Measurements from ENCODE around the gene ZNF407. TPM values are rescaled to one million over a fixed set of nuclear protein-coding genes. Genes with fewer than 3 reads are reported as not detected.

The ZNF407 gene
- total and polyA plus RNA-seq, 3 donors from 2014 or later: 10.9 to 35.9 (median 30.8) TPM

DNA sequence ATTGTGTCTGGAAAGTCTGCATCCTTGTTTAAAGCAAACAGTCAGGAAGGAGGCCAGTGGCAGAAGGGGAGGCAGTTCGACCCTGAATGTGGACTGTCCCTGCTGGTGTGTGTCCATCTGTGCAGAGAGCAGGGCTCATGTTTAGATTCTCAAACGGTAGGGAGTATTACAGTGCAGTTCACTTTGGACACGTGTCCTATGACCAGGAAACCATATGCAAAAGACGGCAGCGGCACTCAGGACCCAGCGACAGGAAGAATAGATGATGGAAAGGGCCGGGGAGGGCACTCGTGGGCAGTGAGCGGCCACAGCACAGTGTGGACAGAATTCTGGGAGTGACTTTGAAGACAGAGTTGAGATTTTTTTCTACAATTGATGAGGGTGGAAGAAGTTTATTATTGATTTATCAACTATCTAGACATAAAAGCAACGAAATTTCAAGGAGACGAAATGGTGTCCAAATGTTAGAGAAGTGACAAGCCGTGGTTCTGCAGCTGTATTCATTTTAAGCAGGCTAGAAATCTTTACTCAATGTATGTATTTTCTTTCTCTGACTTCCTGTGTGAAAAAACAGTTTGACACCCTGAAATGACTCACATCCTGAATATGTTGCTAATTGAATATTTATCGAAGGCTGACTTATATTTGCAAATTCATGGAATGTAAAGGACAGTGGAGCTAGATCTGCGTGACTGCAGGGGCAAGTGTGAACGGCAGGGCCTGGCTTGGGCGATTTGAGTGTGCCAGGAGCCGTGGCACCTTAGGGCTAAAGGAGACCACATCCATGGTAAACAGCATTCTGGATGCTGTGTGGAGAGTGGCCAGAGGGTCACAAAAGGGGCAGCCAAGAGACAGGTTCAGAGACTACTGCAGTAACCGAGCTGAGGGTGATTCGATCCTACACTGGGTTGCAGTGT, 397.1 kb downstream of the ZNF407 start:
- WGBS, 2 donors: 87 to 88% methylated on average over 19 of the region's 19 CpGs
- no peak for TF ChIP-seq POLR2A (IDR thresholded peaks at IDR 0.05)
- TF ChIP-seq, protein P1, sequence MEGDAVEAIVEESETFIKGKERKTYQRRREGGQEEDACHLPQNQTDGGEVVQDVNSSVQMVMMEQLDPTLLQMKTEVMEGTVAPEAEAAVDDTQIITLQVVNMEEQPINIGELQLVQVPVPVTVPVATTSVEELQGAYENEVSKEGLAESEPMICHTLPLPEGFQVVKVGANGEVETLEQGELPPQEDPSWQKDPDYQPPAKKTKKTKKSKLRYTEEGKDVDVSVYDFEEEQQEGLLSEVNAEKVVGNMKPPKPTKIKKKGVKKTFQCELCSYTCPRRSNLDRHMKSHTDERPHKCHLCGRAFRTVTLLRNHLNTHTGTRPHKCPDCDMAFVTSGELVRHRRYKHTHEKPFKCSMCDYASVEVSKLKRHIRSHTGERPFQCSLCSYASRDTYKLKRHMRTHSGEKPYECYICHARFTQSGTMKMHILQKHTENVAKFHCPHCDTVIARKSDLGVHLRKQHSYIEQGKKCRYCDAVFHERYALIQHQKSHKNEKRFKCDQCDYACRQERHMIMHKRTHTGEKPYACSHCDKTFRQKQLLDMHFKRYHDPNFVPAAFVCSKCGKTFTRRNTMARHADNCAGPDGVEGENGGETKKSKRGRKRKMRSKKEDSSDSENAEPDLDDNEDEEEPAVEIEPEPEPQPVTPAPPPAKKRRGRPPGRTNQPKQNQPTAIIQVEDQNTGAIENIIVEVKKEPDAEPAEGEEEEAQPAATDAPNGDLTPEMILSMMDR (IDR thresholded peaks at IDR 0.05): no peak

DNA sequence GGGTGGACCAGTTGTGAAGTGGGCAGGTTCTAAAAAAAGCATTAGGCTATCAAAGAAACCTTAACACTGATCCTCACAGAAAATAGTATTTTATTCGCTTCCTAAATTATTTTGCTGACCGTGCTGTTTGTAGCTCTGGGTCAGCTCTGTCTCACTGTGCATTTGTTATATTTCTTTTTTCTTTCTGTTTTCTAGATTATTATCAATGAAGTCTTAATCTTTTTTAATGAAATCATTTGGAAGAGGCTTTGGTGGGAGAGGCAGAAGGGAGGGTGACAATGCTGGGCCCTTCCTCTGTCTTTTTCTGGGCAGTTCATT, 397.7 kb downstream of the ZNF407 start:
- H3K27ac ChIP-seq: no peak overlapping the region
- no peak for DNase-seq
- intact Hi-C loops (cut with DNase I; ENCODE audit: low total_unique reads): no loop called here
- TF ChIP-seq POLR2A (IDR thresholded peaks at IDR 0.05): no peak
- TF ChIP-seq, protein P1 (IDR thresholded peaks at IDR 0.05): no peak
- no peaks in the 10 kb centered on the region for H3K9me3 ChIP-seq
- H3K36me3 ChIP-seq (ENCODE audit: low read depth, missing control alignments): no peaks in the 10 kb centered on the region
- 88 to 95% methylated on average over 2 of the region's 2 CpGs for WGBS, 2 donors
- H3K4me3 ChIP-seq: no peak overlapping the region
- H3K4me1 ChIP-seq: no peaks in the 10 kb centered on the region
- H3K27me3 ChIP-seq: no peaks in the 10 kb centered on the region

More for the DNA sequence above, 397.1 kb downstream of the ZNF407 start:
- Histone ChIP-seq H3K4me1 (no peaks in the 10 kb centered on the region), H3K4me3 (no peak overlapping the region), H3K36me3 (ENCODE audit: low read depth, missing control alignments) (no peaks in the 10 kb centered on the region), H3K9me3 (no peaks in the 10 kb centered on the region), H3K27me3 (no peaks in the 10 kb centered on the region), H3K27ac (no peak overlapping the region)
- intact Hi-C loops (cut with DNase I; ENCODE audit: low total_unique reads): no loop called here
- DNase-seq: no peak

DNA sequence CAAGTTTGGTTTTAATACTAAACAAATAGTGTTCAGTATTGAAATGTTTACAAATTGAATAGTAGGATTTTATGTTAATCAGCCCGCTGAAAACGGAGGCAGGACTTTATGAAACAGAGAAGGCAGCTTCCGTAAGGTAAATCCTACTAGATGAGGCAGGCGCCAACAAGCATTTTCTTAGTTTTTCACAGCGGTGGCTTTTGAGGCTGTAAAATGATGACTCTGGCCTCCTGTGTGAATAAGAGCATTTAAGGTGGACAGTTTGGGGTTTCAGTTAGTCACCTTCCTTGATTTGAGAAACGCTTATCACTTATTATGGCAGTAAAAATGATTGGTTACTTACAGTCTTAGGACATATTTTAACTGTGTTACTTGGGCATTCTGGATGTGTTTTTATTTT, 398.4 kb downstream of the ZNF407 start:
- H3K4me1 ChIP-seq: no peaks in the 10 kb centered on the region
- intact Hi-C loops (cut with DNase I; ENCODE audit: low total_unique reads): no loop called here
- H3K27ac ChIP-seq: no peak overlapping the region
- DNase-seq: no peak
- TF ChIP-seq POLR2A (IDR thresholded peaks at IDR 0.05): no peak
- TF ChIP-seq, protein P1 (IDR thresholded peaks at IDR 0.05): no peak
- H3K36me3 ChIP-seq (ENCODE audit: low read depth, missing control alignments): no peaks in the 10 kb centered on the region
- 92 to 94% methylated on average over 6 of the region's 6 CpGs for WGBS, 2 donors
- no peaks in the 10 kb centered on the region for H3K9me3 ChIP-seq
- H3K27me3 ChIP-seq: no peaks in the 10 kb centered on the region
- H3K4me3 ChIP-seq: no peak overlapping the region

DNA sequence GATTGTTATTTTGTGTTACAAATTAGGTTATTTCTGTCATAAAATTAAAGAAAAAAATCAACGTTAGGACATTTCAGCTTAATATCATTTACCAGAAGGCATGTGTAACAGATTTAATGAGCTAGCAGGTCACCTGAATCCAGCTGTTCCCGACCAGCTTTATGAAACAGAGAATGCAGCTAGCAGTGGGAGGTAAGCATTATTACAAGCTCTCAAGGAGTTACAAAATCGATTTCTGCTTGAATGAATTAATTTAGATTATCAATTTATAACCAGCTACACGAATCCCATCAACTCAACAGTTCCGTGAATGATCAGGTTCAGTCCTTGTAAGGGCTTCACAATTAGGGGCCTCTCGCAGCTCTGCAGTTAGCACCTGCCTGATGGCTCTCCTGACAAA, 399.3 kb downstream of the ZNF407 start:
- WGBS, 2 donors: 70 to 83% methylated on average over 6 of the region's 6 CpGs
- H3K27ac ChIP-seq: no peak overlapping the region
- no peak for DNase-seq
- no peaks in the 10 kb centered on the region for H3K36me3 ChIP-seq (ENCODE audit: low read depth, missing control alignments)
- H3K4me3 ChIP-seq: no peak overlapping the region
- no peaks in the 10 kb centered on the region for H3K9me3 ChIP-seq
- H3K27me3 ChIP-seq: no peaks in the 10 kb centered on the region
- no peaks in the 10 kb centered on the region for H3K4me1 ChIP-seq
- TF ChIP-seq, protein P1 (IDR thresholded peaks at IDR 0.05): no peak
- no peak for TF ChIP-seq POLR2A (IDR thresholded peaks at IDR 0.05)
- intact Hi-C loops (cut with DNase I; ENCODE audit: low total_unique reads): no loop called here

DNA sequence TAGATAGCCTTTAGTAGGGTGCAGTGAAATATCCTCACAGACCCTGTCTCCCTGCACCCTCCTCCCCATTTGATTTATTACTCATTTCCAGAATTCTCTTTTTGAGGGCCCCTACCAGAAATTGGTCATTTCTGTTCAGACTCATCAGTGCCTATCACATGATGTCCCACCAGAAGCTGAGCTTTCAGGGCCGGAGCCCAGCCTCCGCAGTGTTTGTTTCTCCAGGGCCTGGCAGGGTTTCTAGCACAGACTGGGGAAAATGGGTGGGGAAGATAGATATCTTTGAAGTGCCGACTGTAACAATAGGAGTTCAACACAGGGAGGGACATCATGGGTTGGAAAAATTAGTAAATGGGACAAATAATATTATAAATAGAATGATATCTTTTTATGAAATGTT, 403.2 kb downstream of the ZNF407 start:
- Histone ChIP-seq H3K4me1 (no peaks in the 10 kb centered on the region), H3K36me3 (ENCODE audit: low read depth, missing control alignments) (no peaks in the 10 kb centered on the region), H3K27me3 (no peaks in the 10 kb centered on the region), H3K27ac (no peak overlapping the region), H3K4me3 (no peak overlapping the region), H3K9me3 (no peaks in the 10 kb centered on the region)
- WGBS, 2 donors: 61 to 65% methylated on average over 3 of the region's 3 CpGs
- TF ChIP-seq, protein P1 (IDR thresholded peaks at IDR 0.05): no peak
- no peak for TF ChIP-seq POLR2A (IDR thresholded peaks at IDR 0.05)
- intact Hi-C loops (cut with DNase I; ENCODE audit: low total_unique reads): no loop called here
- no peak for DNase-seq

All from testis (tissue), 3 donors.